ENCODE data around the gene LSM8. TPM values are rescaled to one million over a fixed set of nuclear protein-coding genes. Genes with fewer than 3 reads are reported as not detected.
A peak's percentile ranks its signal among the peaks of the same experiment; 100 is the strongest.

Gene LSM8
- total and polyA plus RNA-seq, 2 of the 8 experiments (the other 6 are each of a cell fraction or from before 2014, with no cell fraction given) = 36.9 to 51.0 TPM

- TF ChIP-seq TBP (IDR thresholded peaks at IDR 0.05; ENCODE audit: low read depth, low read length) = peak; percentile 90
- no peak for TF ChIP-seq CTBP2 (IDR thresholded peaks at IDR 0.05; ENCODE audit: borderline replicate concordance, insufficient read depth, insufficient read length, low read length)
- peak; percentile 20; the same call in 1 of the 2 replicates for TF ChIP-seq YY1 (IDR thresholded peaks at IDR 0.05; ENCODE audit: low read depth, low read length)
- peak; percentile 91 for TF ChIP-seq TAF7 (optimal IDR thresholded peaks at IDR 0.05; ENCODE audit: borderline replicate concordance, low read depth, low read length)
- TF ChIP-seq SIRT6 (IDR thresholded peaks at IDR 0.05; ENCODE audit: low read length) = no peak
- TF ChIP-seq BRCA1 (IDR thresholded peaks at IDR 0.05; ENCODE audit: low read depth, low read length) = peak; percentile 76
- no peak for TF ChIP-seq KDM4A (IDR thresholded peaks at IDR 0.05; ENCODE audit: low read depth, low read length, severe bottlenecking)
- TF ChIP-seq ZNF274 (IDR thresholded peaks at IDR 0.05; ENCODE audit: borderline replicate concordance, extremely low read depth, low read length) = no peak
- 0 out of 2 replicates have a peak, but pooled peaks have one; percentile 31 for TF ChIP-seq USF2 (IDR thresholded peaks at IDR 0.05; ENCODE audit: low read length)
- no peak for TF ChIP-seq BACH1 (IDR thresholded peaks at IDR 0.05; ENCODE audit: low read length)
- peak; percentile 87 for TF ChIP-seq PHF8 (conservative IDR thresholded peaks at IDR 0.05; ENCODE audit: low read depth, low read length)
- no peak for TF ChIP-seq BCL11A (IDR thresholded peaks at IDR 0.05; ENCODE audit: low read depth in 2 of 2, low read length in 2 of 2)
- no peak for TF ChIP-seq KDM1A (IDR thresholded peaks at IDR 0.05; ENCODE audit: borderline replicate concordance, low read length)
- TF ChIP-seq GTF2F1 (IDR thresholded peaks at IDR 0.05; ENCODE audit: borderline replicate concordance, low read depth, low read length) = no peak; the same call in 1 of the 2 replicates
- TF ChIP-seq CTCF (IDR thresholded peaks at IDR 0.05; ENCODE audit: control extremely low read depth in 1 of 3, insufficient read depth in 1 of 3, low read depth in 1 of 3, low read length in 3 of 3) = no peak
- TF ChIP-seq TCF12 (IDR thresholded peaks at IDR 0.05; ENCODE audit: low read depth, low read length) = no peak
- no peak for TF ChIP-seq HDAC2 (IDR thresholded peaks at IDR 0.05; ENCODE audit: borderline replicate concordance in 1 of 2, low read depth in 2 of 2, low read length in 2 of 2)
- TF ChIP-seq RXRA (IDR thresholded peaks at IDR 0.05; ENCODE audit: insufficient read depth, low read depth, low read length) = no peak
- TF ChIP-seq RAD21 (IDR thresholded peaks at IDR 0.05 in 1 of 2, conservative IDR thresholded peaks at IDR 0.05 in 1 of 2; ENCODE audit: low read depth in 2 of 2, low read length in 2 of 2) = no peak
Observed at GRCh38 chr7:118183786-118184564, at the start of gene LSM8 (continued).

Data from H1 (cell line).